ENCODE measurements around the gene POMT1.

The POMT1 gene

DNA sequence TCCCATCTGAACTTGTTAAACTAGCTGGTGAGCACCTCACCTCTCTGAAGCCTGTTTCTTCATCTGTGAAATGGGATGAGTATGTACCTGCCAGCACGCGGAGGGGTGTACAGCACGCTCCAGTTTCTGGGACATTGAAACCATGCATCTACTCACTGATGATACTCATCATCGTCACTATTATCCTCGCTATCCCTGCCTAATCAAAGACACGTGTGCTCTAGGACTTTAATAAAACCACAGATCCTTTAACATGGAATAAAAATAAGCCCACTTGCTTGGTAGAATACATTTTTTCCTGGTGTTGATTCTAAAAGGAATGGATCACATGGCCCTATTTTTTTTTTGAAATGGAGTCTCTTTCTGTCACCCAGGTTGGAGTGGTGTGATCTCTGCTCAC is 37.3 kb upstream of the POMT1 start:
- no peaks in the 10 kb centered on the region for H3K27me3 ChIP-seq (ENCODE audit: insufficient read depth, low read length, poor library complexity)
- no peak overlapping the region for H2AFZ ChIP-seq (ENCODE audit: low read depth, low read length)
- no peak for DNase-seq
- H3K36me3 ChIP-seq (ENCODE audit: insufficient read depth, low read length): peaks cover 91% of the 10 kb centered on the region
- no peaks in the 10 kb centered on the region for H3K9me3 ChIP-seq (ENCODE audit: insufficient read depth, low read length, severe bottlenecking)
- no peak overlapping the region for H3K27ac ChIP-seq (ENCODE audit: low read length)
- no peak for TF ChIP-seq EZH2 (IDR thresholded peaks at IDR 0.05; ENCODE audit: borderline replicate concordance, low read depth, low read length, severe bottlenecking)
- TF ChIP-seq, protein P1, sequence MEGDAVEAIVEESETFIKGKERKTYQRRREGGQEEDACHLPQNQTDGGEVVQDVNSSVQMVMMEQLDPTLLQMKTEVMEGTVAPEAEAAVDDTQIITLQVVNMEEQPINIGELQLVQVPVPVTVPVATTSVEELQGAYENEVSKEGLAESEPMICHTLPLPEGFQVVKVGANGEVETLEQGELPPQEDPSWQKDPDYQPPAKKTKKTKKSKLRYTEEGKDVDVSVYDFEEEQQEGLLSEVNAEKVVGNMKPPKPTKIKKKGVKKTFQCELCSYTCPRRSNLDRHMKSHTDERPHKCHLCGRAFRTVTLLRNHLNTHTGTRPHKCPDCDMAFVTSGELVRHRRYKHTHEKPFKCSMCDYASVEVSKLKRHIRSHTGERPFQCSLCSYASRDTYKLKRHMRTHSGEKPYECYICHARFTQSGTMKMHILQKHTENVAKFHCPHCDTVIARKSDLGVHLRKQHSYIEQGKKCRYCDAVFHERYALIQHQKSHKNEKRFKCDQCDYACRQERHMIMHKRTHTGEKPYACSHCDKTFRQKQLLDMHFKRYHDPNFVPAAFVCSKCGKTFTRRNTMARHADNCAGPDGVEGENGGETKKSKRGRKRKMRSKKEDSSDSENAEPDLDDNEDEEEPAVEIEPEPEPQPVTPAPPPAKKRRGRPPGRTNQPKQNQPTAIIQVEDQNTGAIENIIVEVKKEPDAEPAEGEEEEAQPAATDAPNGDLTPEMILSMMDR (IDR thresholded peaks at IDR 0.05; ENCODE audit: borderline replicate concordance, extremely low read depth, low read length, poor library complexity, severe bottlenecking): no peak
- no peak for ATAC-seq (ENCODE audit: insufficient read depth, low read depth)
- no peak overlapping the region for H3K4me2 ChIP-seq (ENCODE audit: insufficient read depth, low read length)
- H3K4me3 ChIP-seq (ENCODE audit: low read depth in 1 of 2, low read length in 2 of 2): no peak overlapping the region
- H3K9ac ChIP-seq (ENCODE audit: low read depth, low read length): no peak overlapping the region
- no peaks in the 10 kb centered on the region for H3K4me1 ChIP-seq (ENCODE audit: insufficient read depth, low read length)
- peaks cover 24% of the 10 kb centered on the region for H4K20me1 ChIP-seq (ENCODE audit: insufficient read depth, low read length)
- H3K79me2 ChIP-seq (ENCODE audit: insufficient read depth, low read length): peaks cover 35% of the 10 kb centered on the region; the same call in 1 of the 2 replicates

DNA sequence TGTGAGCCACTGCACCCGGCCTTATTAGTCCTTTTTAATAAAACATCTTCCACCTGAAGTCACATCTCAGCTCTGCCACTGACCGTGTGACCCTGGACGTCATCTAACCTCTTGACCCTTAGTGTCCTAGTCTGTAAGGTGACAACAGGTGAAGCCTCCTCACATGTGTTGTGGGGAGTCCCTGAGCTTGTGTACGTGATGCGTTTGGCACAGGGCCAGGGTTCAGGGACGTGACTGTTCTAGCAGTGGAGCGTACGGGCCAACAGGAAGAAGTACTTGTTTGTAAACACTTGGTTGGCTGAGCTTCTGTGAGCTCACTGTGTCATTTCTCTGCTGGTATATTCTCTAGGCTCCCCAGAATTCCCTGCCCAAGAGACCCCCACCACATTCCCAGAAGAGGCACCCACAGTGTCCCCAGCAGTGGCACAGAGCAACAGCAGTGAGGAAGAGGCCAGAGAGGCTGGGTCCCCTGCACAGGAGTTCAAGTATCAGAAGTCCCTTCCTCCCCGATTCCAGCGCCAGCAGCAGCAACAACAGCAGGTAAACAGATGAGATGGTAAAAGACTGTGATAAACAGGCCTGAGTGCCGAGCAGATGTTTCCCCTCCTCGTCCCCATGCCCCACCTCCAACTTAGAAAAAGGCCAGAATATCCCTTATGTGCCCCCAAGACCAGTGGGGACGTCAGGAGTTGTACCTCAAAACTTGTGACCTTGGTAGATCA is 35.3 kb upstream of the POMT1 start:
- Histone ChIP-seq H3K9ac (ENCODE audit: low read depth, low read length) (no peak overlapping the region), H3K79me2 (ENCODE audit: insufficient read depth, low read length) (peaks cover 49% of the 10 kb centered on the region)

DNA sequence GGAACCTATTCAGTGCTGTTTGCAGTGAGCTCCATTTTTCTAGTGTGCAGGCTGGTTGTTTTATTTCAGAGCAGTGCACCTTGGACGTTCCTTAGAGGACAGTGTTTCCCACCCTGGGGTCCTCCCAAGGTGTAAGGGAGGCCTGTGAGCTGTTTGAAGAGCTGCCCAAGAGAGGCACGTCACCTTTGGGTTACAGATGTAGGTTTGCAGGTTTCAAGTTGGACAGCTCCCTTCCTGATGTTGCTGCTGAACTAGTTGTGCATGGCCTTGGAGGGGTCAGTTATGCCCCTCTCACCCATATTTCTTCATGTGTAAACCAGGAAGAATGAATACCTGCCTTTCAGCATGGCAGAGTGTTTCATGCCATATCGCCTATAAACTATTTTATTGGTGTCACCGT is 34.7 kb upstream of the POMT1 start:
- no peak for ATAC-seq (ENCODE audit: insufficient read depth, low read depth)
- peaks cover 92% of the 10 kb centered on the region for H3K36me3 ChIP-seq (ENCODE audit: insufficient read depth, low read length)
- no peak for DNase-seq
- H3K4me2 ChIP-seq (ENCODE audit: insufficient read depth, low read length): no peak overlapping the region
- TF ChIP-seq, protein P1 (IDR thresholded peaks at IDR 0.05; ENCODE audit: borderline replicate concordance, extremely low read depth, low read length, poor library complexity, severe bottlenecking): no peak
- TF ChIP-seq EZH2 (IDR thresholded peaks at IDR 0.05; ENCODE audit: borderline replicate concordance, low read depth, low read length, severe bottlenecking): no peak
- H3K4me3 ChIP-seq (ENCODE audit: low read depth in 1 of 2, low read length in 2 of 2): no peak overlapping the region
- H4K20me1 ChIP-seq (ENCODE audit: insufficient read depth, low read length): peaks cover 38% of the 10 kb centered on the region
- no peaks in the 10 kb centered on the region for H3K27me3 ChIP-seq (ENCODE audit: insufficient read depth, low read length, poor library complexity)
- peaks cover 52% of the 10 kb centered on the region for H3K79me2 ChIP-seq (ENCODE audit: insufficient read depth, low read length)
- no peak overlapping the region for H3K27ac ChIP-seq (ENCODE audit: low read length)
- no peaks in the 10 kb centered on the region for H3K9me3 ChIP-seq (ENCODE audit: insufficient read depth, low read length, severe bottlenecking)
- no peaks in the 10 kb centered on the region for H3K4me1 ChIP-seq (ENCODE audit: insufficient read depth, low read length)
- H2AFZ ChIP-seq (ENCODE audit: low read depth, low read length): no peak overlapping the region
- H3K9ac ChIP-seq (ENCODE audit: low read depth, low read length): no peak overlapping the region

More for the DNA sequence above, 35.3 kb upstream of the POMT1 start:
- TF ChIP-seq, protein P1 (IDR thresholded peaks at IDR 0.05; ENCODE audit: borderline replicate concordance, extremely low read depth, low read length, poor library complexity, severe bottlenecking): no peak
- TF ChIP-seq EZH2 (IDR thresholded peaks at IDR 0.05; ENCODE audit: borderline replicate concordance, low read depth, low read length, severe bottlenecking): no peak
- no peak for DNase-seq
- no peaks in the 10 kb centered on the region for H3K9me3 ChIP-seq (ENCODE audit: insufficient read depth, low read length, severe bottlenecking)
- H3K4me1 ChIP-seq (ENCODE audit: insufficient read depth, low read length): no peaks in the 10 kb centered on the region
- H3K36me3 ChIP-seq (ENCODE audit: insufficient read depth, low read length): peaks cover 90% of the 10 kb centered on the region
- ATAC-seq (ENCODE audit: insufficient read depth, low read depth): no peak
- H3K4me2 ChIP-seq (ENCODE audit: insufficient read depth, low read length): no peak overlapping the region
- peaks cover 32% of the 10 kb centered on the region for H4K20me1 ChIP-seq (ENCODE audit: insufficient read depth, low read length)
- H2AFZ ChIP-seq (ENCODE audit: low read depth, low read length): no peak overlapping the region
- no peak overlapping the region for H3K4me3 ChIP-seq (ENCODE audit: low read depth in 1 of 2, low read length in 2 of 2)
- H3K27me3 ChIP-seq (ENCODE audit: insufficient read depth, low read length, poor library complexity): no peaks in the 10 kb centered on the region
- H3K27ac ChIP-seq (ENCODE audit: low read length): no peak overlapping the region
